H9 (cell line): ENCODE results near the gene VAPA. TPM values are rescaled to one million over a fixed set of nuclear protein-coding genes. Genes with fewer than 3 reads are reported as not detected.

Experiments used
- DNase-seq: peaks from one replicate; pipeline ENCODE4 v3.0.0-alpha.2; 2017
- H2AFZ ChIP-seq: one replicate; pipeline ENCODE4 v1.6.1; 2013; ENCODE audit warnings: mild to moderate bottlenecking, low read length, control low read depth, moderate library complexity
- H2AK5ac ChIP-seq: 2 replicates; pipeline ENCODE4 v1.6.1; 2013; ENCODE audit warnings: low read length, control low read depth, mixed read lengths; ENCODE audit not compliant: insufficient read length
- H2BK120ac ChIP-seq: one replicate; pipeline ENCODE4 v1.6.1; 2013; ENCODE audit warnings: low read depth, mild to moderate bottlenecking, low read length, control low read depth, inconsistent platforms; ENCODE audit not compliant: poor library complexity, severe bottlenecking
- H2BK12ac ChIP-seq: 2 replicates; pipeline ENCODE4 v1.6.1; 2013; ENCODE audit warnings: low read length, control low read depth, mixed read lengths, low read depth; ENCODE audit not compliant: insufficient read length
- H2BK15ac ChIP-seq: 2 replicates; pipeline ENCODE4 v1.6.1; 2013; ENCODE audit warnings: low read depth, low read length, control low read depth
- H2BK20ac ChIP-seq: one replicate; pipeline ENCODE4 v1.6.1; 2013; ENCODE audit warnings: low read depth, mild to moderate bottlenecking, low read length, control low read depth, inconsistent platforms; ENCODE audit not compliant: poor library complexity, severe bottlenecking
- H2BK5ac ChIP-seq: 2 replicates; pipeline ENCODE4 v1.6.1; 2013; ENCODE audit warnings: low read length, control low read depth, mixed read lengths; ENCODE audit not compliant: insufficient read length
- H3K14ac ChIP-seq: 2 replicates; pipeline ENCODE4 v1.6.1; 2013; ENCODE audit warnings: low read length, control low read depth; ENCODE audit not compliant: insufficient read depth
- H3K18ac ChIP-seq: 2 replicates; pipeline ENCODE4 v1.6.1; 2013; ENCODE audit warnings: low read depth, mild to moderate bottlenecking, mixed read lengths, low read length, control low read depth; ENCODE audit not compliant: insufficient read length
- H3K23ac ChIP-seq: 2 replicates; pipeline ENCODE4 v1.6.1; 2013; ENCODE audit warnings: low read length, control low read depth, mixed read lengths, low read depth; ENCODE audit not compliant: insufficient read length
- H3K23me2 ChIP-seq: 2 replicates; pipeline ENCODE4 v1.6.1; 2013; ENCODE audit warnings: low read depth, mild to moderate bottlenecking, mixed read lengths, low read length, control low read depth; ENCODE audit not compliant: insufficient read length, poor library complexity, severe bottlenecking
- H3K27ac ChIP-seq: 2 replicates; pipeline ENCODE4 v1.5.1; 2013; ENCODE audit warnings: low read length, control low read depth, mixed read lengths, low read depth; ENCODE audit not compliant: insufficient read length
- H3K27me3 ChIP-seq: 2 replicates; pipeline ENCODE4 v1.6.1; 2013; ENCODE audit warnings: low read length, control low read depth, inconsistent platforms; ENCODE audit not compliant: insufficient read depth
- H3K4ac ChIP-seq: 2 replicates; pipeline ENCODE4 v1.6.1; 2013; ENCODE audit warnings: low read depth, mild to moderate bottlenecking, control low read depth, inconsistent platforms, low read length, moderate library complexity
- H3K4me1 ChIP-seq: 2 replicates; pipeline ENCODE4 v1.6.1; 2013; ENCODE audit warnings: low read length, control low read depth, inconsistent platforms; ENCODE audit not compliant: insufficient read depth
- H3K4me2 ChIP-seq: 2 replicates; pipeline ENCODE4 v1.6.1; 2013; ENCODE audit warnings: low read length, control low read depth, mixed read lengths; ENCODE audit not compliant: insufficient read length, insufficient read depth
- H3K56ac ChIP-seq: 2 replicates; pipeline ENCODE4 v1.6.1; 2013; ENCODE audit warnings: low read depth, mild to moderate bottlenecking, mixed read lengths, low read length, control low read depth; ENCODE audit not compliant: insufficient read length
- H3K79me1 ChIP-seq: 2 replicates; pipeline ENCODE4 v1.6.1; 2013; ENCODE audit warnings: low read depth, mild to moderate bottlenecking, moderate library complexity, low read length, control low read depth, inconsistent platforms; ENCODE audit not compliant: insufficient read depth, poor library complexity, severe bottlenecking
- H3K79me2 ChIP-seq: 2 replicates; pipeline ENCODE4 v1.6.1; 2013; ENCODE audit warnings: low read length, control low read depth, inconsistent platforms; ENCODE audit not compliant: insufficient read depth
- H3K9ac ChIP-seq: 2 replicates; pipeline ENCODE4 v1.6.1; 2013; ENCODE audit warnings: low read length, control low read depth, mixed read lengths; ENCODE audit not compliant: insufficient read length; ENCODE audit errors: extremely low read depth
- H3K9me3 ChIP-seq: one replicate; pipeline ENCODE4 v1.6.1; 2013; ENCODE audit warnings: low read depth, low read length, inconsistent platforms; ENCODE audit not compliant: control insufficient read depth
- H3T11ph ChIP-seq: one replicate; pipeline ENCODE4 v1.6.1; 2013; ENCODE audit warnings: mild to moderate bottlenecking, low read length, control low read depth, inconsistent platforms
- H4K20me1 ChIP-seq: one replicate; pipeline ENCODE4 v1.6.1; 2013; ENCODE audit not compliant: control insufficient read depth, insufficient read length, insufficient read depth
- H4K5ac ChIP-seq: 2 replicates; pipeline ENCODE4 v1.6.1; 2013; ENCODE audit warnings: low read depth, mild to moderate bottlenecking, mixed read lengths, low read length, control low read depth; ENCODE audit not compliant: insufficient read length
- H4K8ac ChIP-seq: replicated peaks from 2 replicates; pipeline ENCODE4 v1.6.1; 2013; ENCODE audit warnings: low read length, control low read depth, mixed read lengths, low read depth; ENCODE audit not compliant: insufficient read length
- H4K91ac ChIP-seq: 2 replicates; pipeline ENCODE4 v1.6.1; 2013; ENCODE audit warnings: low read depth, mild to moderate bottlenecking, moderate library complexity, mixed read lengths, low read length, control low read depth; ENCODE audit not compliant: insufficient read length
- H3K27ac Mint-ChIP-seq, 3 experiments: 2 replicates in 2 of 3; 3 replicates in 1 of 3; pipeline ENCODE4 v1.8.0; 2020 to 2021; ENCODE audit warnings: mixed read lengths in 3 of 3, mild to moderate bottlenecking in 1 of 3, moderate library complexity in 1 of 3
- H3K27me3 Mint-ChIP-seq: 2 replicates; pipeline ENCODE4 v1.8.0; 2021; ENCODE audit warnings: low read depth, mild to moderate bottlenecking, moderate library complexity, mixed read lengths
- H3K36me3 Mint-ChIP-seq, 3 experiments: 2 replicates in 2 of 3; 3 replicates in 1 of 3; pipeline ENCODE4 v1.8.0; 2020 to 2021; ENCODE audit warnings: low read depth in 3 of 3, mixed read lengths in 3 of 3; ENCODE audit not compliant: insufficient read depth in 1 of 3
- H3K4me1 Mint-ChIP-seq, 2 experiments: 2 replicates each; pipeline ENCODE4 v1.8.0; 2020; ENCODE audit warnings: mixed read lengths in 2 of 2
- H3K4me3 Mint-ChIP-seq, 2 experiments: 2 replicates in 1 of 2; 3 replicates in 1 of 2; pipeline ENCODE4 v1.8.0; 2020 to 2021; ENCODE audit warnings: mild to moderate bottlenecking in 2 of 2, mixed read lengths in 2 of 2, moderate library complexity in 1 of 2
- H3K9me3 Mint-ChIP-seq, 2 experiments: 2 replicates in 1 of 2; 3 replicates in 1 of 2; pipeline ENCODE4 v1.8.0; 2020; ENCODE audit warnings: mild to moderate bottlenecking in 2 of 2, mixed read lengths in 2 of 2, moderate library complexity in 1 of 2
- CTCF ChIP-seq: fragments of 200-600 bp; sonication (generic); conservative IDR thresholded peaks from 3 replicates; pipeline ENCODE4 v1.8.0; 2021; ENCODE audit warnings: antibody characterized with exemption, mild to moderate bottlenecking
- WGBS: extraction: QIAGEN DNeasy Blood & Tissue Kit; methylation state at CpG from one replicate; pipeline ENCODE4 v1.1.7; 2013; ENCODE audit warnings: missing lambda C conversion rate, low lambda C conversion rate, mixed read lengths; ENCODE audit not compliant: insufficient read length; ENCODE audit errors: extremely low coverage; 5-methylcytosine and 5-hydroxymethylcytosine counted together
- total RNA-seq: library from RNA; stranded (reverse); gene quantifications from 2 replicates; pipeline ENCODE4 v1.2.1, GENCODE V29; 2021

VAPA gene
- total RNA-seq, 1 experiment from 2014 or later: 141 TPM

DNA sequence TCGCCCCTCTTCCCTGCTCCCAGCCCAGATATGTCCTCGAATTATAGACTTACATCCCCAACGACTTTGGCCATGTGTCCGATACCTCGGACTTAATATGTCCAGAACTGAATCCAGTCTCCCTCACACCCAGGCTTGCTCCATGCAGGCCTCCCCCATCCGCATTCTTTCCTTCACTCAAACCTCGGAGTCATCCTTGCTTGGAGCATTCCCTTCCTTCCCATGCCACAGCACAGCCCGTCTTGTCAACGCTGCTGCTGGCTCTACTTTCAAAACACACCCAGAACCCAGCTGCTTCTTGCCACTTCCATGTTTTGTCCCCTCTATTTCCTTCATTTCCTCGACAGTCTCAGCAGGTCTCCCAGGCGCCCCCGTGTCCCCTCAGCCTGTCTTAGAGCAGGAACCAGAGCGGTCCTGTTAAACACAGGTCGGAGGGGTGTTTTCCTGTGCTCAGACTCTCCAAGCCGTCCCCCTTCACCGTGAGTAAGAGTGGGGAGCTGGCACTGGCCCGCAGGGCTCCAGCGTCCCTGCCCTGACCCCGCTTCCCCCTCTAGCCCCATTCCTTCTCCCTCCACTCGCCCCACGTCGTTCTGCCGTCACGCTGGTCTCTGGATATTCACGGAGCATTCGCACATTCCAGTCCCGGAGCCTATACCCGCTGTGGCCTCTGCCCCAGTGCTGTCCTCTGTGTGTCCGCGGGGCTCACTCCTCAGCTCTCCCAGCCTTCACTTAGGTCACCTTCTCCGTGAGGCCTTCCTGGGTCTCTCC is 54.4 kb downstream of the VAPA start:
- no peak overlapping the region for H3K4me3 Mint-ChIP-seq
- H3T11ph ChIP-seq: no peak overlapping the region
- no peak overlapping the region for H3K23ac ChIP-seq
- H4K5ac ChIP-seq: no peak overlapping the region
- no CpG with 5 or more reads among the region's 31 CpGs for WGBS
- H3K79me2 ChIP-seq: no peaks in the 10 kb centered on the region
- peaks cover 0 to 8% (median 2%) of the 10 kb centered on the region in 3 experiments; a peak in 2 of 7 replicates for H3K36me3 Mint-ChIP-seq
- H3K27me3 Mint-ChIP-seq: no peaks in the 10 kb centered on the region; the same call in 1 of the 2 replicates
- no peaks in the 10 kb centered on the region for H3K79me1 ChIP-seq
- H3K4me1 ChIP-seq: peaks cover 2% of the 10 kb centered on the region; the same call in 1 of the 2 replicates
- H3K4me2 ChIP-seq: no peak overlapping the region
- no peak overlapping the region for H3K14ac ChIP-seq
- H2BK20ac ChIP-seq: no peak overlapping the region
- no peak for DNase-seq
- H4K8ac ChIP-seq: no peak overlapping the region
- no peak overlapping the region for H2AFZ ChIP-seq
- H3K9me3 ChIP-seq: no peaks in the 10 kb centered on the region
- H3K9me3 Mint-ChIP-seq: peaks cover 0 to 3% of the 10 kb centered on the region in 2 experiments; a peak in 2 of 5 replicates
- TF ChIP-seq CTCF: no peak
- no peak overlapping the region for H3K18ac ChIP-seq
- H3K4ac ChIP-seq: no peak overlapping the region
- no peak overlapping the region for H3K27ac ChIP-seq
- H3K27ac Mint-ChIP-seq: peak overlapping the region in 1 of 3 experiments; percentile 8; a peak in 2 of 7 replicates
- no peak overlapping the region for H2BK120ac ChIP-seq
- H3K56ac ChIP-seq: no peak overlapping the region
- H2BK15ac ChIP-seq: no peak overlapping the region
- H3K9ac ChIP-seq: no peak overlapping the region
- peaks cover 17 to 24% of the 10 kb centered on the region in 2 experiments for H3K4me1 Mint-ChIP-seq
- H4K91ac ChIP-seq: no peak overlapping the region
- no peak overlapping the region for H2AK5ac ChIP-seq
- no peaks in the 10 kb centered on the region for H3K23me2 ChIP-seq
- no peaks in the 10 kb centered on the region for H4K20me1 ChIP-seq
- no peak overlapping the region for H2BK12ac ChIP-seq
- no peaks in the 10 kb centered on the region for H3K27me3 ChIP-seq
- H2BK5ac ChIP-seq: no peak overlapping the region
